Keratinocyte (primary cell): Measurements from ENCODE around the gene DNAJC28. TPM values are rescaled to one million over a fixed set of nuclear protein-coding genes. Genes with fewer than 3 reads are reported as not detected.

ENCODE experiments used
- DNase-seq: peaks from one replicate; pipeline ENCODE4 v3.0.0-alpha.2; 2011; ENCODE audit warnings: low read depth, missing footprints, low spot score
- FAIRE-seq: peaks from 2 replicates; lab custom pipeline; 2011; peaks lifted over from hg19 to GRCh38; lab: Jason Lieb, UNC
- H2AFZ ChIP-seq: 2 replicates; pipeline ENCODE4 v1.6.0; 2012; ENCODE audit warnings: low read length, control low read depth, inconsistent platforms; ENCODE audit not compliant: control insufficient read depth
- H3K27ac ChIP-seq: 2 replicates; pipeline ENCODE4 v1.5.1; 2011; ENCODE audit warnings: low read length; ENCODE audit not compliant: control insufficient read depth, insufficient read depth
- H3K27me3 ChIP-seq: 3 replicates; pipeline ENCODE4 v1.6.0; 2011; ENCODE audit warnings: low read length; ENCODE audit not compliant: control insufficient read depth, insufficient read depth; ENCODE audit errors: extremely low read depth
- H3K36me3 ChIP-seq, 2 experiments: 2 replicates in 1 of 2; 3 replicates in 1 of 2; pipeline ENCODE4 v1.5.1; 2011; ENCODE audit warnings: low read length in 2 of 2, mild to moderate bottlenecking in 1 of 2; ENCODE audit not compliant: control insufficient read depth in 2 of 2, insufficient read depth in 2 of 2; ENCODE audit errors: extremely low read depth in 1 of 2
- H3K4me1 ChIP-seq: 3 replicates; pipeline ENCODE4 v1.5.1; 2011; ENCODE audit warnings: low read length; ENCODE audit not compliant: control insufficient read depth, insufficient read depth; ENCODE audit errors: extremely low read depth
- H3K4me2 ChIP-seq: 3 replicates; pipeline ENCODE4 v1.6.0; 2011; ENCODE audit warnings: low read depth, low read length; ENCODE audit not compliant: control insufficient read depth, insufficient read depth; ENCODE audit errors: extremely low read depth
- H3K4me3 ChIP-seq, 3 experiments: fragments of 200-600 bp in 1 of 3; sonication (generic) in 1 of 3; 2 replicates in 2 of 3; 3 replicates in 1 of 3; pipeline ENCODE4 v1.5.1; 2011 to 2016; ENCODE audit warnings: low read length in 3 of 3, mild to moderate bottlenecking in 3 of 3, control low read depth in 2 of 3, inconsistent platforms in 1 of 3, low read depth in 1 of 3, mixed read lengths in 1 of 3, mixed run types in 1 of 3, moderate library complexity in 1 of 3; ENCODE audit not compliant: control insufficient read depth in 2 of 3, insufficient read depth in 2 of 3; ENCODE audit errors: extremely low read depth in 1 of 3
- H3K79me2 ChIP-seq: 2 replicates; pipeline ENCODE4 v1.6.0; 2012; ENCODE audit warnings: low read length; ENCODE audit not compliant: control insufficient read depth, insufficient read depth
- H3K9ac ChIP-seq: 3 replicates; pipeline ENCODE4 v1.6.0; 2011; ENCODE audit warnings: low read length; ENCODE audit not compliant: control insufficient read depth, insufficient read depth; ENCODE audit errors: extremely low read depth
- H3K9me1 ChIP-seq: 3 replicates; pipeline ENCODE4 v1.6.0; 2011; ENCODE audit warnings: low read length; ENCODE audit not compliant: control insufficient read depth, insufficient read depth; ENCODE audit errors: extremely low read depth
- H3K9me3 ChIP-seq: 2 replicates; pipeline ENCODE4 v1.5.1; 2012; ENCODE audit warnings: low read depth, low read length; ENCODE audit not compliant: control insufficient read depth
- H4K20me1 ChIP-seq: 3 replicates; pipeline ENCODE4 v1.6.0; 2011; ENCODE audit warnings: low read length; ENCODE audit not compliant: control insufficient read depth, insufficient read depth; ENCODE audit errors: extremely low read depth
- CTCF ChIP-seq, 3 experiments: IDR thresholded peaks in 1 of 3; conservative IDR thresholded peaks in 1 of 3; optimal IDR thresholded peaks in 1 of 3; 2 replicates in 2 of 3; 3 replicates in 1 of 3; pipeline versions ENCODE3 to v1.5.1; 2011; ENCODE audit warnings: low read length in 3 of 3, mild to moderate bottlenecking in 3 of 3, moderate library complexity in 2 of 3, control low read depth in 1 of 3, inconsistent platforms in 1 of 3; ENCODE audit not compliant: insufficient read depth in 2 of 3; ENCODE audit errors: extremely low read depth in 1 of 3
- EZH2 ChIP-seq: IDR thresholded peaks from one replicate; pipeline ENCODE4 v1.6.1; 2012; ENCODE audit warnings: inconsistent platforms, mild to moderate bottlenecking, low read length, moderate library complexity
- dilution Hi-C: fragments of 300-500 bp; cut with MboI; formaldehyde crosslinking; loops from one replicate; pipeline ENCODE4 v1.7.0; 2020; ENCODE audit warnings: low sequenced_read_pairs; ENCODE audit not compliant: extremely low pct_ligation_motif_present
- polyA plus RNA-seq, 5 experiments: library from polyadenylated mRNA; depleted of rRNA in 3 of 5; stranded (reverse) in 3 of 5; stranded (forward) in 1 of 5; unstranded in 1 of 5; fragments of >200 nt; gene quantifications; 1 replicate in 1 of 5; 2 replicates in 3 of 5; 3 replicates in 1 of 5; pipeline versions ENCODE4 v1.2.1 to v1.2.3, GENCODE V29; 2011 to 2012; ENCODE audit warnings: missing spikeins in 2 of 5, low read depth in 1 of 5, low replicate concordance in 1 of 5

DNAJC28 gene
- polyA plus RNA-seq, 1 donor (not counting 4 experiments of a cell fraction or from before 2014, with no cell fraction given) = 1.4 TPM

- no peak for FAIRE-seq
- TF ChIP-seq EZH2 = no peak
- TF ChIP-seq CTCF (optimal IDR thresholded peaks at IDR 0.05 in 1 of 3, IDR thresholded peaks at IDR 0.05 in 1 of 3, conservative IDR thresholded peaks at IDR 0.05 in 1 of 3; ENCODE audit: extremely low read depth in 1 of 3, insufficient read depth in 2 of 3, low read length in 3 of 3) = no peak
- dilution Hi-C loops = no loop called here
These were observed 3.5 kb downstream of the DNAJC28 start for GRCh38 chr21:33487996-33488395.

GRCh38 chr21:33481314-33481943, 10.1 kb downstream of the DNAJC28 start:
- TF ChIP-seq CTCF (optimal IDR thresholded peaks at IDR 0.05 in 1 of 3, IDR thresholded peaks at IDR 0.05 in 1 of 3, conservative IDR thresholded peaks at IDR 0.05 in 1 of 3; ENCODE audit: extremely low read depth in 1 of 3, insufficient read depth in 2 of 3, low read length in 3 of 3) (no peak), EZH2 (no peak)
- dilution Hi-C loops = no loop called here
- Histone ChIP-seq H3K4me1 (peaks cover 8% of the 10 kb centered on the region), H3K36me3 (no peaks in the 10 kb centered on the region), H3K9me1 (no peaks in the 10 kb centered on the region), H3K79me2 (peaks cover 19% of the 10 kb centered on the region), H3K27me3 (no peaks in the 10 kb centered on the region), H3K9me3 (no peaks in the 10 kb centered on the region), H3K4me2 (no peak overlapping the region), H2AFZ (no peak overlapping the region), H4K20me1 (no peaks in the 10 kb centered on the region), H3K4me3 (no peak overlapping the region), H3K27ac (no peak overlapping the region), H3K9ac (no peak overlapping the region)
- DNase-seq = no peak
- no peak for FAIRE-seq

More at GRCh38 chr21:33487996-33488395, 3.5 kb downstream of the DNAJC28 start:
- no peaks in the 10 kb centered on the region for H3K9me3 ChIP-seq
- DNase-seq = no peak
- no peaks in the 10 kb centered on the region for H3K79me2 ChIP-seq
- H4K20me1 ChIP-seq = no peaks in the 10 kb centered on the region
- no peak overlapping the region for H2AFZ ChIP-seq
- no peaks in the 10 kb centered on the region for H3K36me3 ChIP-seq
- H3K4me2 ChIP-seq = no peak overlapping the region
- no peak overlapping the region for H3K4me3 ChIP-seq
- H3K27me3 ChIP-seq = no peaks in the 10 kb centered on the region
- H3K4me1 ChIP-seq = peaks cover 4% of the 10 kb centered on the region
- no peak overlapping the region for H3K27ac ChIP-seq
- H3K9me1 ChIP-seq = no peaks in the 10 kb centered on the region
- H3K9ac ChIP-seq = no peak overlapping the region
